A549 (cell line): Measurements from ENCODE around the gene IKZF4. TPM values are rescaled to one million over a fixed set of nuclear protein-coding genes. Genes with fewer than 3 reads are reported as not detected.

ENCODE experiments used
- ATAC-seq, 2 experiments: fragments of 200-7000 bp in 1 of 2; fragments of >200 bp in 1 of 2; cut with Nextera tagmentation in 1 of 2; cut with Tn5 transposase in 1 of 2; 3 replicates each; pipeline versions ENCODE4 v1.8.0 to v1.9.1; 2018 to 2020; ENCODE audit warnings: mild to moderate bottlenecking in 1 of 2, moderate library complexity in 1 of 2
- CTCF ChIA-PET: fragments of 300-600 bp; sonication (Branson Sonifier 250); formaldehyde crosslinking; extraction: SDS; loops from one replicate; lab custom pipeline; 2021; ENCODE audit warnings: antibody characterized with exemption, inconsistent platforms; lab: Yijun Ruan, JAX
- POLR2A ChIA-PET: fragments of 350-600 bp; formaldehyde crosslinking; extraction: SDS; loops from one replicate; lab custom pipeline; 2021; ENCODE audit warnings: antibody characterized with exemption, inconsistent platforms; lab: Yijun Ruan, JAX
- DNase-seq, 2 experiments: peaks; one replicate each; pipeline versions ENCODE4 v3.0.0 to v3.0.0-alpha.2; 2011 to 2016; ENCODE audit warnings: low read depth in 1 of 2, low spot score in 1 of 2
- FAIRE-seq: peaks from 2 replicates; lab custom pipeline; 2011; peaks lifted over from hg19 to GRCh38; lab: Jason Lieb, UNC
- H3K27ac ChIP-seq, 2 experiments: fragments of >200 bp; sonication (Bioruptor Twin); formaldehyde crosslinking; 3 replicates each; pipeline ENCODE4 v1.5.1; 2016 to 2017
- H3K4me1 ChIP-seq: fragments of >200 bp; sonication (Bioruptor Twin); formaldehyde crosslinking; 3 replicates; pipeline ENCODE4 v1.6.1; 2016
- H3K4me2 ChIP-seq: fragments of >200 bp; sonication (Bioruptor Twin); formaldehyde crosslinking; 3 replicates; pipeline ENCODE4 v1.6.1; 2016
- H3K4me3 ChIP-seq: fragments of >200 bp; sonication (Bioruptor Twin); formaldehyde crosslinking; 3 replicates; pipeline ENCODE4 v1.5.1; 2016
- H3K9me3 ChIP-seq: fragments of >200 bp; sonication (Bioruptor Twin); formaldehyde crosslinking; 3 replicates; pipeline ENCODE4 v1.6.1; 2016
- CBX8 ChIP-seq: fragments of 200-600 bp; sonication (generic); IDR thresholded peaks from 2 replicates; pipeline ENCODE4 v1.6.1; 2016
- CEBPB ChIP-seq, 2 experiments: fragments of >200 bp in 1 of 2; sonication (Bioruptor Twin) in 1 of 2; formaldehyde crosslinking in 1 of 2; IDR thresholded peaks; 2 replicates each; pipeline ENCODE4 v1.6.1; 2012 to 2016
- EHF ChIP-seq: fragments of 250-450 bp; sonication (Bioruptor Pico); IDR thresholded peaks from 2 replicates; pipeline ENCODE4 v1.5.0; 2020; ENCODE audit warnings: mild to moderate bottlenecking
- FOSB ChIP-seq: fragments of 250-450 bp; sonication (Bioruptor Pico); IDR thresholded peaks from 2 replicates; pipeline ENCODE4 v1.5.0; 2020; ENCODE audit warnings: mild to moderate bottlenecking, moderate library complexity
- FOXS1 ChIP-seq: fragments of 250-450 bp; sonication (Bioruptor Pico); IDR thresholded peaks from 2 replicates; pipeline ENCODE4 v1.5.0; 2020; ENCODE audit warnings: mild to moderate bottlenecking, moderate library complexity
- GATA3 ChIP-seq: IDR thresholded peaks from 2 replicates; pipeline ENCODE4 v1.6.1; 2012; ENCODE audit warnings: borderline replicate concordance
- HOXA7 ChIP-seq: fragments of 250-450 bp; sonication (Bioruptor Pico); IDR thresholded peaks from 2 replicates; pipeline ENCODE4 v1.5.0; 2020; ENCODE audit warnings: mild to moderate bottlenecking, moderate library complexity
- HOXB5 ChIP-seq: fragments of 250-450 bp; sonication (Bioruptor Pico); IDR thresholded peaks from 2 replicates; pipeline ENCODE4 v1.5.0; 2020; ENCODE audit warnings: mild to moderate bottlenecking, moderate library complexity
- JUN ChIP-seq, 2 experiments: fragments of >200 bp; sonication (Bioruptor Twin); formaldehyde crosslinking; IDR thresholded peaks; 2 replicates in 1 of 2; 3 replicates in 1 of 2; pipeline ENCODE4 v1.6.1; 2016 to 2017
- JUNB ChIP-seq: fragments of >200 bp; sonication (Bioruptor Twin); formaldehyde crosslinking; IDR thresholded peaks from 2 replicates; pipeline ENCODE4 v1.6.1; 2016
- KDM1A ChIP-seq: fragments of 200-600 bp; sonication (generic); IDR thresholded peaks from 2 replicates; pipeline ENCODE4 v1.6.1; 2016; ENCODE audit warnings: low read depth, mild to moderate bottlenecking
- MAZ ChIP-seq: fragments of 150-350 bp; IDR thresholded peaks from 2 replicates; pipeline ENCODE4 v1.6.1; 2014; ENCODE audit warnings: antibody characterized with exemption, low read depth, low read length, borderline replicate concordance
- RAD21 ChIP-seq, 2 experiments: fragments of >200 bp in 1 of 2; sonication (Bioruptor Twin) in 1 of 2; formaldehyde crosslinking in 1 of 2; IDR thresholded peaks in 1 of 2; conservative IDR thresholded peaks in 1 of 2; 2 replicates in 1 of 2; 3 replicates in 1 of 2; pipeline ENCODE4 v1.6.1; 2012 to 2018; ENCODE audit warnings: inconsistent platforms in 1 of 2
- SREBF2 ChIP-seq: fragments of 450-650 bp; IDR thresholded peaks from 2 replicates; pipeline ENCODE4 v1.6.1; 2014; ENCODE audit warnings: mild to moderate bottlenecking, moderate library complexity
- TP53 ChIP-seq: fragments of 250-450 bp; sonication (Bioruptor Pico); IDR thresholded peaks from 2 replicates; pipeline ENCODE4 v1.5.0; 2021; ENCODE audit warnings: mild to moderate bottlenecking, moderate library complexity
- ZC3H11A ChIP-seq: fragments of 450-650 bp; IDR thresholded peaks from 2 replicates; pipeline ENCODE4 v1.6.1; 2014; ENCODE audit warnings: antibody characterized with exemption, mild to moderate bottlenecking
- ZNF302 ChIP-seq: fragments of 250-450 bp; sonication (Bioruptor Pico); IDR thresholded peaks from 2 replicates; pipeline ENCODE4 v1.9.0; 2021; ENCODE audit warnings: inconsistent platforms, mild to moderate bottlenecking, moderate library complexity
- WGBS: methylation state at CpG from one replicate; pipeline ENCODE4 v1.1.6; 2017; ENCODE audit errors: missing lambda C conversion rate; 5-methylcytosine and 5-hydroxymethylcytosine counted together
- polyA plus RNA-seq, 4 experiments: library from polyadenylated mRNA; depleted of rRNA in 3 of 4; stranded (reverse); fragments of >200 nt; fragmentation: RNase III in 1 of 4; extraction: RNeasy Plus Mini Kit Qiagen cat#74134 plus additional on column Dnase treatment in 1 of 4; gene quantifications; 2 replicates in 3 of 4; 3 replicates in 1 of 4; pipeline ENCODE4 v1.2.3, GENCODE V29; 2011 to 2017
- TF ChIP-seq, protein P1 (sequence below): fragments of >200 bp; sonication (Bioruptor Twin); formaldehyde crosslinking; IDR thresholded peaks from 3 replicates; pipeline ENCODE4 v1.6.1; 2016
- TF ChIP-seq, protein P2 (sequence below): fragments of 450-650 bp; IDR thresholded peaks from 2 replicates; pipeline ENCODE4 v1.6.1; 2014; ENCODE audit warnings: antibody characterized with exemption
- TF ChIP-seq, protein P3 (sequence below): fragments of >200 bp; sonication (Bioruptor Twin); formaldehyde crosslinking; IDR thresholded peaks from 2 replicates; pipeline ENCODE4 v1.6.1; 2016
- TF ChIP-seq, protein P4 (sequence below): IDR thresholded peaks from 2 replicates; pipeline ENCODE4 v1.6.1; 2012
- TF ChIP-seq, protein P5 (sequence below): IDR thresholded peaks from 2 replicates; pipeline ENCODE4 v1.6.1; 2012
- TF ChIP-seq, protein P6 (sequence below): fragments of 250-450 bp; sonication (Bioruptor Pico); IDR thresholded peaks from 2 replicates; pipeline ENCODE4 v1.5.0; 2020; ENCODE audit warnings: low read depth, mild to moderate bottlenecking, moderate library complexity

The IKZF4 gene
- polyA plus RNA-seq, 2 of the 4 experiments (the other 2 are of a cell fraction), result 2.0 TPM

DNA sequence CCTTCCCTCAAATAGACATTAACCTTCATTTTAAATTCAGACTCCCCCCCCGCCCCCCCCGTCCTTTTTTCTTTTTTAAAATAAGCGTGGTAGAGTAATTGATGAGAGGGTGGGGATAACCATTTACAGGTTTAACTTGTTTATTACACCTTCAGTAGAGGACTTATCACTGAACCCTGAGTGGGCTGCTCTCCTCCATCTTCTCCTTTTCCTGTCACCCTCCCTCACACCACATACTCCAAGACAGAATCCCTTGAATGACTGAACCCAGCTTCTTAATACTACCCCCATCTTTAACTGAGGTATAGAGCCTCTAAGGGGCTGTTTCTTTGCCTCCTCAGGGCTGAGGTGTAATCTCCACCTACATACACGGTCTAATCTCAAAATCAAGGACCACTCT is 3.7 kb upstream of the IKZF4 start:
- H3K27ac ChIP-seq, result no peak overlapping the region
- 72% methylated on average over 4 of the region's 4 CpGs for WGBS
- ChIA-PET CTCF (interaction anchor here (0.6 to 2.1 kb wide), 3 partner anchors 24 to 278 kb away, joined by 3 to 5 read pairs (median 5); no protein-coding TSS in a partner anchor), POLR2A (no interaction called here)
- no peaks in the 10 kb centered on the region for H3K4me1 ChIP-seq
- no peak overlapping the region for H3K4me2 ChIP-seq
- FAIRE-seq, result no peak
- no peaks in the 10 kb centered on the region for H3K9me3 ChIP-seq
- ATAC-seq, result no peak
- no peak for DNase-seq
- TF ChIP-seq KDM1A (no peak), ZC3H11A (no peak), SREBF2 (no peak), JUNB (no peak), CBX8 (no peak), JUN (IDR thresholded peaks at IDR 0.05) (no peak), CEBPB (IDR thresholded peaks at IDR 0.05) (no peak)
- TF ChIP-seq, protein P1, sequence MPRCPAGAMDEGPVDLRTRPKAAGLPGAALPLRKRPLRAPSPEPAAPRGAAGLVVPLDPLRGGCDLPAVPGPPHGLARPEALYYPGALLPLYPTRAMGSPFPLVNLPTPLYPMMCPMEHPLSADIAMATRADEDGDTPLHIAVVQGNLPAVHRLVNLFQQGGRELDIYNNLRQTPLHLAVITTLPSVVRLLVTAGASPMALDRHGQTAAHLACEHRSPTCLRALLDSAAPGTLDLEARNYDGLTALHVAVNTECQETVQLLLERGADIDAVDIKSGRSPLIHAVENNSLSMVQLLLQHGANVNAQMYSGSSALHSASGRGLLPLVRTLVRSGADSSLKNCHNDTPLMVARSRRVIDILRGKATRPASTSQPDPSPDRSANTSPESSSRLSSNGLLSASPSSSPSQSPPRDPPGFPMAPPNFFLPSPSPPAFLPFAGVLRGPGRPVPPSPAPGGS, result no peak
- TF ChIP-seq, protein P2, sequence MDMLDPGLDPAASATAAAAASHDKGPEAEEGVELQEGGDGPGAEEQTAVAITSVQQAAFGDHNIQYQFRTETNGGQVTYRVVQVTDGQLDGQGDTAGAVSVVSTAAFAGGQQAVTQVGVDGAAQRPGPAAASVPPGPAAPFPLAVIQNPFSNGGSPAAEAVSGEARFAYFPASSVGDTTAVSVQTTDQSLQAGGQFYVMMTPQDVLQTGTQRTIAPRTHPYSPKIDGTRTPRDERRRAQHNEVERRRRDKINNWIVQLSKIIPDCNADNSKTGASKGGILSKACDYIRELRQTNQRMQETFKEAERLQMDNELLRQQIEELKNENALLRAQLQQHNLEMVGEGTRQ, result no peak
- TF ChIP-seq, protein P3, sequence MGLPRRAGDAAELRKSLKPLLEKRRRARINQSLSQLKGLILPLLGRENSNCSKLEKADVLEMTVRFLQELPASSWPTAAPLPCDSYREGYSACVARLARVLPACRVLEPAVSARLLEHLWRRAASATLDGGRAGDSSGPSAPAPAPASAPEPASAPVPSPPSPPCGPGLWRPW, result no peak
- H3K4me3 ChIP-seq, result no peak overlapping the region

DNA sequence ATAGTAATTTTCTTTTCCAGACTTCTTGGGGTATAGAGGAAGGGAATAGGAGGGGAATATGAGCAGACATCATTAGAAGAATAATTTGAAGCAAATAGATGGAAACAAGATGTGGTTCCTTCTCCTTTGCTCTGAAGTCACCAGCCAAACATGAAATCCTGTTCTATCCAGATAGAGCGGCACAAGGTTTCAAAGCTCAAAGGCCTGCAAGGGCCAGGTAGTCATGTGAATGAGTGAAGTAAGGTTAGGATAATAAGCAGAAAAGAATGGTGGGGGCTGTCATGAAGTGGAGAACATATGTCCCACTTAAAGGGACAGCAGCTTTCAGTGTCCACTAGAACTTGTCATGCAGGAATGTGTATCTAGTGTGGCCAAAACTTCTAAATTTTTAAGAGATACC is 2.5 kb upstream of the IKZF4 start:
- no peak overlapping the region for H3K27ac ChIP-seq
- WGBS, result 93% methylated on average over 1 of the region's 1 CpG
- no peak for TF ChIP-seq EHF (CRISPR knock-in tag)
- no peak for TF ChIP-seq ZNF302 (CRISPR knock-in tag)
- no peak overlapping the region for H3K4me2 ChIP-seq
- FAIRE-seq, result no peak
- POLR2A ChIA-PET, result interaction anchor here (1.0 kb wide), 1 partner anchor 12 kb away, joined by 3 read pairs; no protein-coding TSS in a partner anchor
- CTCF ChIA-PET, result interaction anchor here (0.8 to 4.8 kb wide), 6 partner anchors 9 to 260 kb away, joined by 3 to 31 read pairs (median 6); partner anchors contain the start of gene SUOX
- no peak for ATAC-seq
- DNase-seq, result no peak
- no peak overlapping the region for H3K4me3 ChIP-seq
- H3K4me1 ChIP-seq, result no peaks in the 10 kb centered on the region
- no peaks in the 10 kb centered on the region for H3K9me3 ChIP-seq

DNA sequence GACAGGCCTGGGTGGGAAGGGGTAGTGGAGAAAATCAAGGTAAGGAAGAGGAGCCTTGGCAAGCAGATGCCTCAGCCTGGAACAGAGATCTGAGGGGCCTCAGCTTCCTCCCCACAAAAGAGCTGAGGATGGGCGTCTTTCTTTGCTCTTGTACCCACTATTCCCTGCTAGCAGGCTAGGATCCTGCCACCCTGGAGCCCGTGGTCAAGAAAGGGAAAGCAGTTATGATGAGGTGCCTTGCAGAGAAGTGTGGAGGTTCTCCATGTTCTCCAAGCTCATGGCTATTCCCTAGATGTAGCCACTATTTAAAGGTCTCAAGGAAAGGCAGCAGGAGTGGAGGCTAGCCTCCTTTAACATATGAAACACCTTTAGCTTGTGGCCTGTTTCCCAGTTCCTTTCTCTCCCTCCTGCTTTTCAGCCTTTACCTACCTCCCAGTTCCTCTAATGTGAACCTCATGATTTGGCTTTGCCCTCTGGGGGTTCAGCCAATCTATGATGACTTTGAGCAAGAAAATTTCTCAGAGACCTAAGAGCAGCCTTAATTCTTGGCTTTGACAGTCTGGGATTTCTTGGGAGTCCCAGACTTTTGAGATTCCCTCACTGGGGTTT is 1.1 kb downstream of the IKZF4 start:
- no peak overlapping the region for H3K4me3 ChIP-seq
- ATAC-seq, result peak in 1 of 2 experiments; percentile 37; a peak in 2 of 6 replicates
- ChIA-PET CTCF (interaction anchor here (1.2 to 4.8 kb wide), 5 partner anchors 8 to 283 kb away, joined by 3 to 31 read pairs (median 13); partner anchors contain the start of gene SUOX), POLR2A (no interaction called here)
- no peaks in the 10 kb centered on the region for H3K4me1 ChIP-seq
- TF ChIP-seq FOSB, result no peak
- TF ChIP-seq KDM1A, result no peak
- TF ChIP-seq FOXS1, result no peak
- TF ChIP-seq GATA3, result no peak
- TF ChIP-seq, protein P4, sequence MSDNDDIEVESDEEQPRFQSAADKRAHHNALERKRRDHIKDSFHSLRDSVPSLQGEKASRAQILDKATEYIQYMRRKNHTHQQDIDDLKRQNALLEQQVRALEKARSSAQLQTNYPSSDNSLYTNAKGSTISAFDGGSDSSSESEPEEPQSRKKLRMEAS, result no peak
- TF ChIP-seq, protein P5, sequence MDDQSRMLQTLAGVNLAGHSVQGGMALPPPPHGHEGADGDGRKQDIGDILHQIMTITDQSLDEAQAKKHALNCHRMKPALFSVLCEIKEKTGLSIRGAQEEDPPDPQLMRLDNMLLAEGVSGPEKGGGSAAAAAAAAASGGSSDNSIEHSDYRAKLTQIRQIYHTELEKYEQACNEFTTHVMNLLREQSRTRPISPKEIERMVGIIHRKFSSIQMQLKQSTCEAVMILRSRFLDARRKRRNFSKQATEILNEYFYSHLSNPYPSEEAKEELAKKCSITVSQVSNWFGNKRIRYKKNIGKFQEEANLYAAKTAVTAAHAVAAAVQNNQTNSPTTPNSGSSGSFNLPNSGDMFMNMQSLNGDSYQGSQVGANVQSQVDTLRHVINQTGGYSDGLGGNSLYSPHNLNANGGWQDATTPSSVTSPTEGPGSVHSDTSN, result no peak
- TF ChIP-seq TP53 (CRISPR knock-in tag), result no peak
- no peak for TF ChIP-seq HOXB5 (CRISPR knock-in tag)
- no peak for TF ChIP-seq RAD21 (conservative IDR thresholded peaks at IDR 0.05 in 1 of 2, IDR thresholded peaks at IDR 0.05 in 1 of 2)
- no peak for TF ChIP-seq MAZ
- no peak for TF ChIP-seq HOXA7
- TF ChIP-seq, protein P6, sequence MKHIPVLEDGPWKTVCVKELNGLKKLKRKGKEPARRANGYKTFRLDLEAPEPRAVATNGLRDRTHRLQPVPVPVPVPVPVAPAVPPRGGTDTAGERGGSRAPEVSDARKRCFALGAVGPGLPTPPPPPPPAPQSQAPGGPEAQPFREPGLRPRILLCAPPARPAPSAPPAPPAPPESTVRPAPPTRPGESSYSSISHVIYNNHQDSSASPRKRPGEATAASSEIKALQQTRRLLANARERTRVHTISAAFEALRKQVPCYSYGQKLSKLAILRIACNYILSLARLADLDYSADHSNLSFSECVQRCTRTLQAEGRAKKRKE (CRISPR knock-in tag), result no peak
- TF ChIP-seq, all 56 proteins: peak for 0
- DNase-seq, result no peak
- Histone ChIP-seq H3K27ac (no peak overlapping the region), H3K9me3 (no peaks in the 10 kb centered on the region), H3K4me2 (no peak overlapping the region)
- FAIRE-seq, result no peak
- WGBS, result 28% methylated on average over 2 of the region's 2 CpGs
